Activated T-cell treated with anti-CD3 and anti-CD28 coated beads, Interleukin-2, amount 50 U/mL, for 72 hours (primary cell): ENCODE data around the gene ARSI. TPM values are rescaled to one million over a fixed set of nuclear protein-coding genes. Genes with fewer than 3 reads are reported as not detected.

Experiments used
- ATAC-seq, 2 donors: fragments of 150-1000 bp; cut with Tn5 transposase; replicated peaks in 1 of 2; 2 replicates each; pipeline ENCODE4 v1.10.0; 2021; ENCODE audit warnings: moderate library complexity in 2 of 2, mild to moderate bottlenecking in 1 of 2
- DNase-seq, 2 donors: peaks; one replicate each; pipeline ENCODE4 v3.0.0; 2021 to 2022; ENCODE audit warnings: mixed read lengths in 1 of 2
- H3K27ac Mint-ChIP-seq: one replicate; pipeline ENCODE4 v1.8.0; 2022; ENCODE audit warnings: mild to moderate bottlenecking, moderate library complexity, mixed read lengths
- H3K27me3 Mint-ChIP-seq: one replicate; pipeline ENCODE4 v1.8.0; 2022; ENCODE audit warnings: low read depth, mixed read lengths
- H3K36me3 Mint-ChIP-seq, 2 donors: one replicate each; pipeline ENCODE4 v1.8.0; 2022; ENCODE audit warnings: mixed read lengths in 2 of 2, mild to moderate bottlenecking in 1 of 2; ENCODE audit not compliant: insufficient read depth in 2 of 2
- H3K4me1 Mint-ChIP-seq: one replicate; pipeline ENCODE4 v1.8.0; 2022; ENCODE audit warnings: low read depth, mixed read lengths
- H3K4me3 Mint-ChIP-seq, 2 donors: one replicate each; pipeline ENCODE4 v1.8.0; 2022; ENCODE audit warnings: mild to moderate bottlenecking in 2 of 2, mixed read lengths in 2 of 2, moderate library complexity in 2 of 2
- H3K9me3 Mint-ChIP-seq, 2 donors: one replicate each; pipeline ENCODE4 v1.8.0; 2022; ENCODE audit warnings: mixed read lengths in 2 of 2
- total RNA-seq, 2 donors: library from RNA; stranded (reverse); gene quantifications; one replicate each; pipeline ENCODE4 v1.2.3, GENCODE V29; 2022

ARSI gene
- total RNA-seq, 2 donors from 2014 or later: not detected

DNA sequence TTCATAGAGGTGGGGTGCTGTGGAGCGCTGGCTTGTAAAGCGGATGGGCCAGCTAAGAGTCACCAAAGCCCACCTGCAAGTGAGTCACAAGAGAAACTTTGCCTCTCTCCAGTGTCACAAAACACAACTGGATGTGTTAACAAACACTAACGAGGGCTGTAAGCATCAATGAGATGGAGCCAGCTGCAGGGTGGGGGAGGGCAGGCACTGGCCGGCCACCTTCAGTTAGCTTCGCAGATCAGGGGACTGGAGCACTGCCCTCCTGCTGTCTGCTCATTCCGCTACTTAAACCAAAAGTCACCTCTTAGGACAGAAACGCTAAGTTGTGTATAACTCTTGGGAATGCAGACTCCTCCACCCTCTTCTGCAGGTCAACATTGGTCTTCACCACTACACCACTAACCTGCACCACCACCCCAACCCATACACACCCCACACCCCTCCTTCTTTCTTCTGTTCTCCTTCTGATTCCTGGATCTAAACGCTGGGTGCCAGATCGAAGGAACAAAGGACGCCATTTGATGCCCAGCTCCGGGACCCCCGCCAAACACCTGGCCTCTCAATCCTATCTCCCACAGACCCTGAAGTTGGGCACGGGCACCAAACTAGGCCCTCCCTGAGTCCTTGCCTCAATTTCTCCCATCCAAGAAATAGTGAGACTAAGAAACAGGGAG, 2.1 kb downstream of the ARSI start:
- H3K4me3 Mint-ChIP-seq: no peak overlapping the region
- no peaks in the 10 kb centered on the region for H3K36me3 Mint-ChIP-seq
- no peak overlapping the region for H3K27ac Mint-ChIP-seq
- no peaks in the 10 kb centered on the region for H3K4me1 Mint-ChIP-seq
- no peaks in the 10 kb centered on the region for H3K9me3 Mint-ChIP-seq
- no peak for DNase-seq
- no peak for ATAC-seq
- H3K27me3 Mint-ChIP-seq: peaks cover 36% of the 10 kb centered on the region

DNA sequence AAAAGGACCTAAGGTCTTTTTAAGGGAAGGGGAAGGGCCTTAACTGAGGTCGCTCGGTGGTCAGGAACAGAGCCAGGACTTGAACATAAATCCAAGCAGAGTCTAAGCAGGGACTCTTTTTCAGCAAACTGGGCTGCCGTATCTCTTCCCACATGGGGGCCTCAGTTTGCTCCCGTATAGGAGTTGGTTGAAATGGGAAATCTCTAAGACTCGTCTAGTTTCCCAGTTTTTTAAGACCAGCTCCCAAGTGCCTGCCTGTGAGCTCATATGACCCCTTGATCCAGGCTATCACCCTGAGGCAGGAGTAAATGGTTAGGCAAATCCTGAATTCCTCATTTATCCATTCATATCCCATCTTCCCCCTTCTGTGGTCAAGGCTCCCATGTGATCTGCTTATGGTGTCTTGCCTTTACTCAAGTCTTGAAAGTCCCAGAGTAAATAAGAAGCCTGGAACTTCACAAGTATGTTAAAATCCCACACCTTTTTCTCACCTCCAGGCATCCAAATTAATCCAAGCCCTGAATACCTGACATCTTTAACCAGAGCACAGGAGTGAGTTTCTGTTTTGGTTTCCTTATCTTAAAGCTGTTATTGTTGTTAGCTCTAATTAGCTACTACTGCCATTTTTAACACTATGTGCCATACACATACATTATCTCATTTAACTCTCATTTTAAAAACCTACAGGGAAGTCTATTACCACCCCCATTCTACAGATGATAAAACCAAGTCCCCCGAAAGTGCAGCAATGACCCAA, 3.0 kb downstream of the ARSI start:
- H3K9me3 Mint-ChIP-seq: no peaks in the 10 kb centered on the region
- no peak overlapping the region for H3K27ac Mint-ChIP-seq
- H3K36me3 Mint-ChIP-seq: no peaks in the 10 kb centered on the region
- H3K27me3 Mint-ChIP-seq: peaks cover 36% of the 10 kb centered on the region
- no peak overlapping the region for H3K4me3 Mint-ChIP-seq
- DNase-seq (no peak), ATAC-seq (no peak)
- no peaks in the 10 kb centered on the region for H3K4me1 Mint-ChIP-seq

DNA sequence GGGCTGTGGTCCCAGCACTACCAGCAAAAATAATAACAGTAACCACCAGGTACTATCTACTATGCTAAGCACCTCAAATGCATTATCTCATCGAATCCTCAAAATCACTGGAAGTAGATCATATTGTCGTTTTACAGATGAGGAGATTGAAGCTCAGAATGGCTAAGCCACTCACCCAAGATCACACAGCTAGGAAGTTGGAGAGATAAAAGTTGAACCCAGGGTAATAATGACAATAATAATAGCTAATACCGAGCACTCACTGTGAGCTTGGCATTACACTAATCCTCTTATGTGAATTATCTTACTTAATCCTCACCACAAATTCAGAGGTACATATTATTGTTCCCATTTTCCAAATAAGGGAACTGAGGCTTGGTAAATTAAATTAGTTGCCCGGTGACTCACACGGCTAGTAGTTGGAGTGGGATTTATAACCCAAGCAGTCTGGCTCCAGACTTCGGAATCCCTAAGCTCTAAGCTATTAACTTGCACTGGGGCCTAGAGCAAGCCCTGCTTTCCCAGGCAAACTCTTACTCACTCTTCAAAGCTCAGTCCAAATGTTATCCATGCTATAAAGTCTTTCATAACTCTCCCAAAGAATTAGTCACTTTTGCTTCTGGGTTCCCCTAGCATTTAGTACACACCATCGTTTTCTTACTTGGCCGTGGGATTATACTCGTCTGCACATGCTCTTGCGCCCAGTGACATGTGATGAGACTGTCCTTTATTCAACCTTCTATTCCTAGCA, 3.8 kb downstream of the ARSI start:
- DNase-seq: no peak
- no peaks in the 10 kb centered on the region for H3K4me1 Mint-ChIP-seq
- no peak for ATAC-seq
- H3K27me3 Mint-ChIP-seq: peaks cover 30% of the 10 kb centered on the region
- no peak overlapping the region for H3K27ac Mint-ChIP-seq
- H3K36me3 Mint-ChIP-seq: no peaks in the 10 kb centered on the region
- no peak overlapping the region for H3K4me3 Mint-ChIP-seq
- H3K9me3 Mint-ChIP-seq: no peaks in the 10 kb centered on the region

DNA sequence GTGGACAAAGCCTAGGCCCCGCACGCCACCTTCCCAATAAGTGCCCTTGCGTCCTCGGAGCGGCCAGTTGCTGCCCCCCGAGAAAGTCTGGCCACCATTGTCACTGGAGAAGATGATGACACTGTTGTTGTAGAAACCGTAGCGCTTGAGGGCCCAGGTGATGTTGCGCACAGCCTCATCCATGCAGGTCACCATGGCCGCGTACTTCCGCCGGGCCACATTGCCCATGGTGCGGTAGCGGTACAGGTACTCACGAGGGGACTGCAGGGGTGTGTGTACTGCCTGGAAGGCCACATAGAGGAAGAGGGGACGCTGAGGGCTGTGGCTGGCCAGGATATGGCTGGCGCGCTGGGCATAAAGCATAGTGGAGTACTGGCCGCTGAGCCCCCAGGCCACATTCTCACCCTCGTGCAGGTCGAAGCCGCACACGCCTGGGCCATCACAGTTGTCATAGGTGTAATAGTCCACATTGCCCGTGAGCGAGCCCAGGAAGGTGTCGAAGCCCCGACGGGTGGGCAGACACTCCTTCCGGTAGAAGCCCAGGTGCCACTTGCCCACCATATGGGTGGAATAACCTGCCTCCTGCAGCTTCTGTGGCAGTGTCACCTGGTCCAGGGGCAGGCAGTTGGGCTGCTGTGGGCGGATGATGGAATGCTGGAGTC, 4.6 kb downstream of the ARSI start:
- DNase-seq (no peak), ATAC-seq (no peak)
- Mint-ChIP-seq H3K27ac (no peak overlapping the region), H3K27me3 (peaks cover 26% of the 10 kb centered on the region), H3K36me3 (no peaks in the 10 kb centered on the region), H3K4me3 (no peak overlapping the region), H3K9me3 (no peaks in the 10 kb centered on the region), H3K4me1 (no peaks in the 10 kb centered on the region)

DNA sequence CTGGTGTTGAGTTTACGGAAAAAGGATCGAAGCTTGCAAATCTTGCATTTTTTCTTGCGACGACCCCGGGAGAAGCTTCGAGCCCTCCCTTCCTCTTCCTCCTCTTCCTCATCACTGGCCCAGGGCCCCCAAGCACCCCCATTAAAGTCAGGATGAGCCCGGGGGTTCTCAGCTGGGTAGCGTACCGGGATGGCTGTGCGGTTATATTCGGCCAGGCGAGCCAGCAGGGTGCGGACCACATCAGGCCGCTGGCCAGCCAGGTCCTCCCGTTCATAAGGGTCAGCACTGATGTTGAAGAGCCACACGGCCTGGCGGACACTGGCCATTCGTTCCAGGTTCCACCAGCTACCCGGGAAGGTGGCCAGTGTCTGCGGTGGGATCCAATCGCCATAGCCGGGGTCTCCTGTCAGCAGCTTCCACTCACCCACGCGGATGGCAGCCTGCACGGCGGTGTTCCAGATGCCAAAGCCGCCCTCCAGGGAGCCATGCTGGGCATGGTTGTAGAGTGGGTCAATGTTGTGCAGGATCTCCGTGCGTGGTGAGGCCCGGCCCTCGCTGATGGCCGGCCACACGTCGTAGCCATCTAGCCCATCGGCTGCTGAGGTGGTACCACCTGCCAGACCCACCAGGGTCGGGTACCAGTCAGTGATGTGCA, 5.3 kb downstream of the ARSI start:
- Mint-ChIP-seq H3K4me3 (no peak overlapping the region), H3K27me3 (peaks cover 30% of the 10 kb centered on the region), H3K4me1 (no peaks in the 10 kb centered on the region), H3K36me3 (no peaks in the 10 kb centered on the region), H3K27ac (no peak overlapping the region), H3K9me3 (no peaks in the 10 kb centered on the region)
- no peak for DNase-seq
- ATAC-seq: no peak

DNA sequence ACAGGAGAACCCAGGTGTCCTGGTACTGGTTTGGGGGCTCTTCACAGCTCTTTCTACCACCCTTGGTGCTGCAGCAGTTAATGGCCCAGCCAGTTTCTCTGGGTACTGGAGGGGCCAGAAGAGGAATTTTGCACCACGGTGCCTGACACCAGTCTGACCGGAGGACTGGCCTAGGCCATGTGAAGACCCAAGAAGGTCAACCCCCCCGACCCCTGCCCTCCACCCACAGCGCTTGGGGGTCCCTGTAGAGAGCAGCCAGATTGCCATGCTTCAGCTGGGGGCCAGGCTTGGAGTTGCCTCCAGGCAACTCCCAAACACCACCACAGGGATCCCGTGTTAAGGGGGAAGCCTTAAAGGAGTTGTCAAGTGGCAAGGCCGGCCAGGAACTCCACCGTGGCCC, 6.2 kb downstream of the ARSI start:
- Mint-ChIP-seq H3K36me3 (no peaks in the 10 kb centered on the region), H3K27me3 (peaks cover 25% of the 10 kb centered on the region), H3K9me3 (no peaks in the 10 kb centered on the region), H3K4me3 (no peak overlapping the region), H3K27ac (no peak overlapping the region), H3K4me1 (no peaks in the 10 kb centered on the region)
- no peak for ATAC-seq
- no peak for DNase-seq

DNA sequence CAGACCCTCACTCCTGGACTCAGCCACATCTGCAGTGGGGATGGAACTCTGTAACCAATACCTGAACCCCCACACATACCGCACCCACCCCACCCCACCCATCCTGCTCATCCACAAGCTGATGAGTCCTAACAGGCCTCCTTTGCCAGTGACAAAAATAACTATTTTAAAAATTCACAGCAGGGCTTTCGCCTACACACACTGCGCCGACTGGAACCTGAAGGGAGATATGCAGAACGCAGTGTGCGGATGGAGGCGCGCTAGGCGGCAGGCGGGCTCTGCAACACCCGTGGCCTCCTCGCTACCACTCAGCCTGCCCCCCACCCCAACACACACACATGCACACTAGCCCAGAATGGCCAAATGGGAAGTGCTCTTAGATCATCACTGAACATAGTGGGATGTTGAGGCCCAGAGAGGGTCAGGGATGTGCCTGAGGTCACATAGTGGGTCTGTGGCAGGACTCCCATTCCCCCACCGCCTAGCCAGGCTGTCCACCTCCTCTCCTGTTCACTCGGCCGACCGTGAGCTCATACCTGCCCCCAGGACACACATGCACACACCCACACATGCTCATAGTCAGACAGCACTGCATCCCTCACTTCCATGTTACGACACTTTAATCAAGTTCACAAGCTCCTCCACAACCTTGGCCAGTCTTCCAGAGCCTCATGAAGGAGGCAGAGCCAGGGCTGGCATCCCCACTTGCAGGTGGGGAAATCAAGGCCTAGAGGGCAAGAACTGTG, 6.8 kb downstream of the ARSI start:
- Mint-ChIP-seq H3K27me3 (peaks cover 19% of the 10 kb centered on the region), H3K27ac (no peak overlapping the region)

DNA sequence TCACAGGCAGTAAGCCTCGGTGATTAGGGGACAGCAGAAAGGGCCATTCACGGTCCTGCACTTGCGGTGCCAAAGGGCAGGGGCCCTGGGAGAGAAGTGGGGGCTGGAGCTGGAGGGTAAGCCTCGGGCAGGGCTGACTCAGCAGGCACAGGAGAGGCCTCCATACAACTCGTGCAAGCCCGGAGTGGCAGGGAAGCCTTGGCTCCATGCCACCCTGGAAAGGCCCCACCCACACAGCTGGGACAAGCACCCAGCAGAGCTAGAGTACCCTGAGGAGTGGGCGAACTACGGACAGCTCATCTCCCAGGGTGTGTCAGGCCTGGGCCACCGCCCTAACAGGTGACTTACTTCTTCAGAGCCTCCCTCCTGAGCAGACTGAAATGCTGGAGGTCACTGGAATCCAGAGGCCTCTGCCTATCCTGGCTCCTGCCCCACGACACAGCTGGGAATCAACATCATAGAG, 7.5 kb downstream of the ARSI start:
- Mint-ChIP-seq H3K4me3 (no peak overlapping the region), H3K4me1 (no peaks in the 10 kb centered on the region), H3K27ac (no peak overlapping the region), H3K36me3 (no peaks in the 10 kb centered on the region), H3K9me3 (no peaks in the 10 kb centered on the region), H3K27me3 (peaks cover 18% of the 10 kb centered on the region)
- ATAC-seq: peak; percentile 9 to 51
- no peak for DNase-seq

More for the DNA sequence above, 6.8 kb downstream of the ARSI start:
- H3K4me1 Mint-ChIP-seq: no peaks in the 10 kb centered on the region
- H3K4me3 Mint-ChIP-seq: no peak overlapping the region
- DNase-seq (no peak), ATAC-seq (no peak)
- H3K9me3 Mint-ChIP-seq: no peaks in the 10 kb centered on the region
- no peaks in the 10 kb centered on the region for H3K36me3 Mint-ChIP-seq

DNA sequence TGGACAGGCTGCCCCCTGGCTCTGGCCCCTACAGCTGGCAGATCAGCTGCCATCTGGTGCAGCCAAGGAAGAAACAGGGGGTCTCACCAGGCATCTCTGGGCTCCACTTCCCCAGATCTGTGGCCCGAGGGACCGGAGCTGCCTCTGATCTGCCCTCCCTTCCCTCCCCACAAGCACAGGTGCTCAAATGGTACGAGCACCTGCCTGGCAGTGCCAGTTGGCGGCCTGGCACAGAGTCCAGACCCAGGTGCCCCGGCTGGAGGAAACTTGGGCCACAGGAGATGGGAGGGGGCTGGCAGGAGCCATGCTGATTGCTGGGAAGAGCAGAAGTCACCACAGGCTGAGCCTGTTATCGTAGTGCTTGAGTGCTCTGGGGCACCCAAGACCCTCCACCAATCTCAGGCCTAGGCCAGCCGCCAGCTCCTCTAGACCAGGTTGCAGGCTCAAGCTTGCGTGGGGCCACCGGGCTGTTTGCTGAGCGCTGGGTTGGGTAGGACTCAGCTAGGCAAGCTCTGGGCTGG, 8.1 kb downstream of the ARSI start:
- no peaks in the 10 kb centered on the region for H3K36me3 Mint-ChIP-seq
- H3K4me1 Mint-ChIP-seq: no peaks in the 10 kb centered on the region
- no peak for ATAC-seq
- H3K27me3 Mint-ChIP-seq: peaks cover 14% of the 10 kb centered on the region
- H3K27ac Mint-ChIP-seq: no peak overlapping the region
- no peaks in the 10 kb centered on the region for H3K9me3 Mint-ChIP-seq
- H3K4me3 Mint-ChIP-seq: no peak overlapping the region
- DNase-seq: no peak

DNA sequence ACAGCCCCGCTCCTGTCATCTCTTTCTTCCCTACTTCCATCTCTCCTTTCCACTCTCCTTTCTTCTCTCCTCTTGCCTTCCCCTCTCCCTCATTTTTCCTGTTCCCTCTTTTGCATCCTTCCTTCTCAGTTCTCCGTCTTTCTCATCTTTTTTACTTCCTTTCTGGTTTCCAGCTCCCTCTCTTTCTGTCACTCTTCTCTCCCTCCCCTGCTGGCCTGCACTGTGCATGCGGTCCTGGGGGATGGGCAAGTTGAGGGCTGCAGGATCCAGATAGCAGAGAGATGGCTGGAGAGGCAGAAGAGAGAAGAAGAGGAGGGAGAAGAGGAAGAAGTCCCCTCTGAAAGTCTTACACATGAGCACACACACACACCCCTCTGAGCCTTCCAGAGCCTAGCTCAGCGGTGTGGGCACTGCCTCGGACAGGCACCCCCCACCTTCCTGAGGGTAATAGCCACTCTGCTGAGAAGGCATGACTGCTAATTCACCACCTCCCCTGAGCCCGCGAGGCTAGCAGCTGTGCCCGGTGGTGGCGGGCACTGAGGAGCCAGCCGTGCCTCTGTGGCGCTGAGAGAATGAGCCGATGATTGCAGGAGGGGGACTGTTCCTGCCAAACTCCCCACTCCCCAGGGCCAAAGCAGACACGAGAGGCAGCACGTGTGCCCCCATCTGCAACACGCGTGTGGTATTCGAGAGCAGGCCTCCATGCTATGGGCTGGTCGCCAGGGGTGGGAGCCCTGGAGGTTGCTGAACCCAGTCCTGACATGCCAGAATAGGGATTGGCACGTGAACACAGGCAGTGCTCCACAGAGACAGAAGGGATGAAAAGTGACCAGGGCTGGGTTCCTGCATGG, 9.4 kb downstream of the ARSI start:
- H3K4me1 Mint-ChIP-seq: no peaks in the 10 kb centered on the region
- peaks cover 13% of the 10 kb centered on the region for H3K27me3 Mint-ChIP-seq
- no peaks in the 10 kb centered on the region for H3K36me3 Mint-ChIP-seq
- no peak overlapping the region for H3K27ac Mint-ChIP-seq
- no peaks in the 10 kb centered on the region for H3K9me3 Mint-ChIP-seq
- no peak for DNase-seq
- no peak for ATAC-seq
- no peak overlapping the region for H3K4me3 Mint-ChIP-seq
